Nephron (organoid): ENCODE measurements around the gene PNPLA2.

Source experiments
- H3K27ac Mint-ChIP-seq, 3 experiments: 2 replicates each; pipeline ENCODE4 v1.8.0; 2020; ENCODE audit warnings: mixed read lengths in 3 of 3, mild to moderate bottlenecking in 2 of 3, moderate library complexity in 1 of 3
- H3K27me3 Mint-ChIP-seq: 2 replicates; pipeline ENCODE4 v1.8.0; 2021; ENCODE audit warnings: low read depth, mild to moderate bottlenecking, moderate library complexity, mixed read lengths
- H3K36me3 Mint-ChIP-seq: 2 replicates; pipeline ENCODE4 v1.8.0; 2020; ENCODE audit warnings: low read depth, mixed read lengths
- H3K4me1 Mint-ChIP-seq: 2 replicates; pipeline ENCODE4 v1.8.0; 2020; ENCODE audit warnings: mixed read lengths
- H3K4me3 Mint-ChIP-seq, 3 experiments: 2 replicates each; pipeline ENCODE4 v1.8.0; 2020; ENCODE audit warnings: mild to moderate bottlenecking in 3 of 3, mixed read lengths in 3 of 3, moderate library complexity in 2 of 3
- H3K9me3 Mint-ChIP-seq: 2 replicates; pipeline ENCODE4 v1.8.0; 2020; ENCODE audit warnings: mixed read lengths
- CTCF ChIP-seq, 3 experiments: fragments of 200-600 bp; sonication (generic); IDR thresholded peaks; one replicate each; pipeline ENCODE4 v1.5.0; 2021; ENCODE audit warnings: antibody characterized with exemption in 3 of 3; ENCODE audit not compliant: unreplicated experiment in 3 of 3

Gene PNPLA2

GRCh38 chr11:812390-812789 is 6.3 kb upstream of the PNPLA2 start:
- Mint-ChIP-seq H3K4me1 (peaks cover 20% of the 10 kb centered on the region), H3K27me3 (peaks cover 3% of the 10 kb centered on the region), H3K9me3 (no peaks in the 10 kb centered on the region), H3K27ac (no peak overlapping the region), H3K36me3 (peaks cover 22% of the 10 kb centered on the region), H3K4me3 (peak overlapping the region; percentile 87 to 90 (median 87))
- no peak for TF ChIP-seq CTCF (IDR thresholded peaks at IDR 0.05; ENCODE audit: unreplicated experiment in 3 of 3)

- H3K4me1 Mint-ChIP-seq: peaks cover 15% of the 10 kb centered on the region
- H3K36me3 Mint-ChIP-seq: peaks cover 22% of the 10 kb centered on the region
- no peaks in the 10 kb centered on the region for H3K9me3 Mint-ChIP-seq
- no peak overlapping the region for H3K27ac Mint-ChIP-seq
- peaks cover 4% of the 10 kb centered on the region for H3K27me3 Mint-ChIP-seq
- H3K4me3 Mint-ChIP-seq: peak overlapping the region in 2 of 3 experiments; percentile 87
- TF ChIP-seq CTCF (IDR thresholded peaks at IDR 0.05; ENCODE audit: unreplicated experiment in 3 of 3): no peak
Observed at GRCh38 chr11:813072-813455, 5.7 kb upstream of the PNPLA2 start.

- TF ChIP-seq CTCF (IDR thresholded peaks at IDR 0.05; ENCODE audit: unreplicated experiment in 3 of 3): no peak
- Mint-ChIP-seq H3K36me3 (peaks cover 22% of the 10 kb centered on the region), H3K27ac (no peak overlapping the region), H3K9me3 (no peaks in the 10 kb centered on the region), H3K27me3 (peaks cover 5% of the 10 kb centered on the region), H3K4me3 (peak overlapping the region; percentile 15 to 53 (median 36)), H3K4me1 (peaks cover 17% of the 10 kb centered on the region)
Observed at GRCh38 chr11:813456-814096, 5.1 kb upstream of the PNPLA2 start.

- Mint-ChIP-seq H3K9me3 (no peaks in the 10 kb centered on the region), H3K27ac (no peak overlapping the region), H3K36me3 (peaks cover 21% of the 10 kb centered on the region), H3K27me3 (peaks cover 5% of the 10 kb centered on the region), H3K4me3 (peak overlapping the region in 2 of 3 experiments; percentile 18 to 65), H3K4me1 (peaks cover 13% of the 10 kb centered on the region)
- TF ChIP-seq CTCF (IDR thresholded peaks at IDR 0.05; ENCODE audit: unreplicated experiment in 3 of 3): no peak
Observed at GRCh38 chr11:815675-816432, 2.9 kb upstream of the PNPLA2 start.

GRCh38 chr11:816433-816779 is 2.3 kb upstream of the PNPLA2 start:
- Mint-ChIP-seq H3K36me3 (peaks cover 15% of the 10 kb centered on the region), H3K9me3 (no peaks in the 10 kb centered on the region), H3K27ac (no peak overlapping the region), H3K4me1 (peaks cover 7% of the 10 kb centered on the region), H3K27me3 (peaks cover 5% of the 10 kb centered on the region), H3K4me3 (peak overlapping the region in 2 of 3 experiments; percentile 18 to 65)
- TF ChIP-seq CTCF (IDR thresholded peaks at IDR 0.05; ENCODE audit: unreplicated experiment in 3 of 3): no peak
